IPS-18a (cell line): ENCODE data around the gene PARVG.

Source experiments
- H3K27ac ChIP-seq: one replicate; pipeline ENCODE4 v1.5.1; 2013; ENCODE audit warnings: low read length
- H3K27me3 ChIP-seq: one replicate; pipeline ENCODE4 v1.6.1; 2013; ENCODE audit warnings: mild to moderate bottlenecking, low read length; ENCODE audit not compliant: control insufficient read depth, insufficient read depth
- H3K36me3 ChIP-seq: one replicate; pipeline ENCODE4 v1.6.1; 2013; ENCODE audit warnings: low read depth, low read length; ENCODE audit not compliant: control insufficient read depth
- H3K4me1 ChIP-seq: one replicate; pipeline ENCODE4 v1.6.1; 2013; ENCODE audit warnings: low read depth, low read length; ENCODE audit not compliant: control insufficient read depth
- H3K4me3 ChIP-seq: one replicate; pipeline ENCODE4 v1.5.1; 2013; ENCODE audit warnings: low read length
- H3K9ac ChIP-seq: one replicate; pipeline ENCODE4 v1.6.1; 2013; ENCODE audit warnings: mild to moderate bottlenecking, low read length, moderate library complexity
- H3K9me3 ChIP-seq: one replicate; pipeline ENCODE4 v1.6.1; 2013; ENCODE audit warnings: low read depth, low read length; ENCODE audit not compliant: control insufficient read depth

PARVG gene

GRCh38 chr22:44200451-44200850, 19.7 kb downstream of the PARVG start:
- Histone ChIP-seq H3K9ac (no peak overlapping the region), H3K36me3 (no peaks in the 10 kb centered on the region), H3K4me3 (no peak overlapping the region), H3K27me3 (no peaks in the 10 kb centered on the region), H3K9me3 (no peaks in the 10 kb centered on the region), H3K4me1 (no peaks in the 10 kb centered on the region), H3K27ac (no peak overlapping the region)

GRCh38 chr22:44200855-44201550, 20.3 kb downstream of the PARVG start:
- Histone ChIP-seq H3K4me1 (no peaks in the 10 kb centered on the region), H3K4me3 (no peak overlapping the region), H3K9me3 (no peaks in the 10 kb centered on the region), H3K27me3 (no peaks in the 10 kb centered on the region), H3K36me3 (no peaks in the 10 kb centered on the region), H3K9ac (no peak overlapping the region), H3K27ac (no peak overlapping the region)

GRCh38 chr22:44201665-44202064, 20.9 kb downstream of the PARVG start:
- Histone ChIP-seq H3K9ac (no peak overlapping the region), H3K27ac (no peak overlapping the region), H3K36me3 (no peaks in the 10 kb centered on the region), H3K27me3 (no peaks in the 10 kb centered on the region), H3K9me3 (no peaks in the 10 kb centered on the region), H3K4me1 (no peaks in the 10 kb centered on the region), H3K4me3 (no peak overlapping the region)

GRCh38 chr22:44202261-44202789, 21.6 kb downstream of the PARVG start:
- Histone ChIP-seq H3K4me3 (no peak overlapping the region), H3K27ac (no peak overlapping the region), H3K9ac (no peak overlapping the region), H3K9me3 (no peaks in the 10 kb centered on the region), H3K36me3 (no peaks in the 10 kb centered on the region), H3K27me3 (no peaks in the 10 kb centered on the region), H3K4me1 (no peaks in the 10 kb centered on the region)

- no peaks in the 10 kb centered on the region for H3K27me3 ChIP-seq
- no peaks in the 10 kb centered on the region for H3K4me1 ChIP-seq
- H3K27ac ChIP-seq = no peak overlapping the region
- no peak overlapping the region for H3K4me3 ChIP-seq
- no peaks in the 10 kb centered on the region for H3K9me3 ChIP-seq
- H3K36me3 ChIP-seq = no peaks in the 10 kb centered on the region
- H3K9ac ChIP-seq = no peak overlapping the region
Measured at GRCh38 chr22:44203203-44203602, 22.5 kb downstream of the PARVG start.

GRCh38 chr22:44204739-44205515, 24.2 kb downstream of the PARVG start:
- H3K9ac ChIP-seq = no peak overlapping the region
- no peaks in the 10 kb centered on the region for H3K4me1 ChIP-seq
- no peaks in the 10 kb centered on the region for H3K36me3 ChIP-seq
- no peaks in the 10 kb centered on the region for H3K27me3 ChIP-seq
- no peak overlapping the region for H3K27ac ChIP-seq
- no peaks in the 10 kb centered on the region for H3K9me3 ChIP-seq
- H3K4me3 ChIP-seq = no peak overlapping the region

GRCh38 chr22:44205516-44206329, 25.0 kb downstream of the PARVG start:
- Histone ChIP-seq H3K27ac (no peak overlapping the region), H3K9ac (no peak overlapping the region), H3K36me3 (no peaks in the 10 kb centered on the region), H3K4me3 (no peak overlapping the region), H3K27me3 (no peaks in the 10 kb centered on the region), H3K9me3 (no peaks in the 10 kb centered on the region), H3K4me1 (no peaks in the 10 kb centered on the region)

GRCh38 chr22:44206330-44206645, 25.6 kb downstream of the PARVG start:
- Histone ChIP-seq H3K36me3 (no peaks in the 10 kb centered on the region), H3K9ac (no peak overlapping the region), H3K9me3 (no peaks in the 10 kb centered on the region), H3K27me3 (no peaks in the 10 kb centered on the region), H3K4me3 (no peak overlapping the region), H3K4me1 (no peaks in the 10 kb centered on the region), H3K27ac (no peak overlapping the region)

- no peaks in the 10 kb centered on the region for H3K36me3 ChIP-seq
- H3K27me3 ChIP-seq = no peaks in the 10 kb centered on the region
- H3K4me3 ChIP-seq = no peak overlapping the region
- H3K9me3 ChIP-seq = no peaks in the 10 kb centered on the region
- H3K27ac ChIP-seq = no peak overlapping the region
- no peaks in the 10 kb centered on the region for H3K4me1 ChIP-seq
- no peak overlapping the region for H3K9ac ChIP-seq
Measured at GRCh38 chr22:44206696-44207095, 26.0 kb downstream of the PARVG start.

GRCh38 chr22:44207173-44207980, 26.7 kb downstream of the PARVG start:
- H3K9ac ChIP-seq = no peak overlapping the region
- H3K9me3 ChIP-seq = no peaks in the 10 kb centered on the region
- H3K27ac ChIP-seq = no peak overlapping the region
- H3K36me3 ChIP-seq = no peaks in the 10 kb centered on the region
- H3K27me3 ChIP-seq = peaks cover 3% of the 10 kb centered on the region
- no peaks in the 10 kb centered on the region for H3K4me1 ChIP-seq
- H3K4me3 ChIP-seq = no peak overlapping the region

GRCh38 chr22:44207981-44208317, 27.2 kb downstream of the PARVG start:
- Histone ChIP-seq H3K9me3 (no peaks in the 10 kb centered on the region), H3K4me1 (no peaks in the 10 kb centered on the region), H3K27me3 (peaks cover 3% of the 10 kb centered on the region), H3K9ac (no peak overlapping the region), H3K4me3 (no peak overlapping the region), H3K27ac (no peak overlapping the region), H3K36me3 (no peaks in the 10 kb centered on the region)
